Tongue (tissue), 2 donors: ENCODE measurements around the gene CHL1. TPM values are rescaled to one million over a fixed set of nuclear protein-coding genes. Genes with fewer than 3 reads are reported as not detected.
A peak's percentile ranks its signal among the peaks of the same experiment; 100 is the strongest.

Source experiments
- DNase-seq: peaks from one replicate; pipeline ENCODE4 v3.0.0-alpha.2; 2015
- total RNA-seq: library from RNA; depleted of rRNA; stranded (reverse); fragments of >200 nt; gene quantifications from one replicate; pipeline ENCODE4 v1.2.3, GENCODE V29; 2014

The CHL1 gene
- total RNA-seq, 1 donor from 2014 or later, result 69.0 TPM

DNA sequence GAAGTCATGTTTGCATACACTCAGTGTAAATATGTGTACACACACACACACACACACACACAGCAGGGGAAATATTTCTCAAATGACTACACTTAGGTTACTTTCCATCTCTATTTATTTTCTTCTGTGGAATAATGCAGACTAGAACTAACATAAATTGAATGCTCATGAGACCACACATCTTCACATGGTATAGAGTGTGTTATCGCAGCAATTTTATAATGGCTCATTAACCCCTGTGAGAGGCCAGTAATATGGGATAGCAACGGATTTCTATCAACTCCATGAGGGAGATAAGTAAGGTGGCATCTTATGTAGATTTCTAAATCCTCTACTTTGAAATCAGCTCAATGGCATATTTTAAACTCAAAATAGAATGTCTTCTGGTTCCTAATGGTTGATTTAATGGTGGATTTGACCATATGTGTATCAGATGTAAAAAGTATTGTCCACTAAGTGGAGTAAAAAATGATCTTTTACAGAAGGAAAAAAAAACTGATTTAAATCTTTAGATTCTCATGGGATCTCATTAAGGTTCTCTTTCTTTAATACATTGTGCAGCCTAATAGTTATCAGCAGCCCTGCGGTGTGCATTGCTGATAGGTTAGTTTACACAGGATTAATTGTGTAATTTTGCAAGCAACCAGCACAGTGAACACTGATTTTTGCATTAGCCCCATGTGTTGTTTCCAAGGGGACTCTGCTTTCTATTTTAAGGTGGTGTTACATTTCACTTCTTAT, 32.0 kb downstream of the CHL1 start:
- no peak for DNase-seq

- no peak for DNase-seq
Observed at GRCh38 chr3:229183-229661, 32.7 kb downstream of the CHL1 start.

DNA sequence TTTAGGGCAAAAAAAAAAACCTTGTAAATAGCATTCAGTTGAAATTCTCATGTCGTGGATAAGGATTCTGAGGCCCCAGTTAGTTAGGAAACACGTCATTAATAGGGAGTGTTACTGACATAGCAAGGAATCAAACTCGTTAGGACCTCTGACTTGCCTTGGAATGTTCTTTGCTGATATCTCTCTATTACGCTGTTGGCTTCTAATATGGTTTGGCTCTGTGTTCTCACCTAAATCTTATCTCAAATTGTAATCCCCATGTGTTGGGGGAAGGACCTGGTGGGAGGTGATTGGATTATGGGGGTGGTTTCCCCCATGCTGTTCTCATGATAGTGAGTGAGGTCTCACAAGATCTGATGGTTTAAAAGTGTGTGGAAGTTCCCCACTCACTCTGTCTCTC, 40.3 kb downstream of the CHL1 start:
- no peak for DNase-seq

GRCh38 chr3:242602-243355, 46.2 kb downstream of the CHL1 start:
- no peak for DNase-seq

- DNase-seq, result peak; percentile 65
Observed at GRCh38 chr3:243356-243725, 46.8 kb downstream of the CHL1 start.

DNA sequence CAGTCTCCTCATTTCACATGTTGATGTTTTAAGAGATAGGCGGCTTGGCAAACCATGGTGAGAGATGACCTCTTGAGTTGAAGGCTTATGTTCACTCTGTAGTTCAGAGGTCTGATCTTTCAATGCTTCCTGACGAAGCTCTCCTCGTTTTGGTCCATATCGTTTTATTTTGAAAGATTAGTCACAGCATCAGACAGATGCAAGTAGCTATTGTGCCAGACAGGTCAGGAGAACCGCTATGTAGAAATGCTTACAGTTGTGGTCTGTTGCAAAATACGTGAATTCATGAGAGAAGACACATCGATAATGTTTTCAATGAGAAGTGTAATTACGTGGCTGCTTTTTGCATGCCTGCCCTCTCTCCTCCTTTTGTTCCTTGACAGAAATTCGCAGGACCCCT, 47.5 kb downstream of the CHL1 start:
- DNase-seq, result no peak

- DNase-seq, result no peak
Observed at GRCh38 chr3:247916-248315, 51.4 kb downstream of the CHL1 start.

GRCh38 chr3:248864-249520, 52.4 kb downstream of the CHL1 start:
- peak; percentile 10 for DNase-seq

DNA sequence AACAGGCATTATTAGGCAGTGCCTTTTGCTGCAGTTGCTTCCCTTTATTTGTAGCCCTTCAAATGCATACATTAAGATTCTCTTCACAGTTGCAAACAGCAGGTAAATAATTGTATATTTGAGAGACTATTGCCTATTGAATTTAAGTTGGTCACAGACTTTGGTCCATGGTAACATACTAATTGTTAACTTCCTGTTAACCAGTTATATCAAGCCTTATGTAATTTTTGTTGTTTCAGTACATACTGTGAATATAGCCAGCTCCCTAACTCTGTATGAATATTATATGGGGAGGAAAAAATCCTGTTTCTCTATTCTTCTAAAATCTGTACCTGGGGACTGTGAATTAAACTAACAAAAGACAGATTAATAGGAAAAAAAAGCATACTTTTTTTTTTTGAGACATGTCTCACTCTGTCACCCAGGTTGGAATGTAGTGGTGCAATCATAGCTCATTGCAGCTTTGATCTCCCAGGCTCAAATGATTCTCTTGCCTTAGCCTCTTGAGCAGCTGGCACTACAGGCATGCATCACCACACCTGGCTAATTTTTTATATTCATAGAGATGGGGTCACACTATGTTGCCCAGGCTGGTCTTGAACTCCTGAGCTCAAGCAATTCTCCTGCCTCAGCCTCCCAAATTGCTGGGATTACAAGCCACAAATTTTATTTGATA, 53.2 kb downstream of the CHL1 start:
- DNase-seq, result no peak

DNA sequence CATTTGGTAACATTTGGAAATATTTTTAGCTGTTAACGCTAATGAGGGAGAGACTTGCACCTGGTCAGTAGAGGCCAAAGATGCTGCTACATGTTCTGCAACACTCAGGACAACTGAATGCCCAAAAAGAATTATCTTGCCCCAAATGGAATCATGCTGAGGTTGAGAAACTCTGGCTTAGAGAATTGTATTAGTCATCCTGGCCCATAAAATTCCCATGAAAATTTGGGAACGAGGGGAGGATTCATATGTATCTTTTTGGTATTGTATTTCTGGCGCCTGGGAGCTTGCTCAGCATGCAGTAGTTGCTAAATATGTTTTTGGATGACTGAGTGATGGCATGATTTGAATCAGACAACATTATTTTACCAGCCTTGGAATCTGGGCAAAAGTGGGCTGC, 59.9 kb downstream of the CHL1 start:
- no peak for DNase-seq

DNA sequence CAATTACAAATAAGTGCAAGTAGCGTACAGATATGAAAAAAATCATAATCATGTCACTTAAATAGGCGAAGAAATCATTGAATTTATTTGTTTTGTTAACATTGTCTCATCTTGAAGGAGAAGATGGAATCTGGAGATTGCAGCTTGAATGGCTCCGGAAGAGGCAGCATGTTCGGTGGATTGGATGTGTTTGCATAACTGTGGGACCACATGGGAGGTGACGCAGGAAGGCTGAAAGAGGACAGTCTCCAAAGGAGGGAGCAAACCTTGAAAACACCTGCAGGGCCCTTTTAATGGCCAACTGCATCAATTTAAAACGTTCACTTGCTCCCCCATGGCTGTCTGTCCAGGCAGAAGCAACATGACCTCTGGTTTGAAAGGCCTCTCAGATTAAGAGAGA, 61.3 kb downstream of the CHL1 start:
- DNase-seq, result no peak

DNA sequence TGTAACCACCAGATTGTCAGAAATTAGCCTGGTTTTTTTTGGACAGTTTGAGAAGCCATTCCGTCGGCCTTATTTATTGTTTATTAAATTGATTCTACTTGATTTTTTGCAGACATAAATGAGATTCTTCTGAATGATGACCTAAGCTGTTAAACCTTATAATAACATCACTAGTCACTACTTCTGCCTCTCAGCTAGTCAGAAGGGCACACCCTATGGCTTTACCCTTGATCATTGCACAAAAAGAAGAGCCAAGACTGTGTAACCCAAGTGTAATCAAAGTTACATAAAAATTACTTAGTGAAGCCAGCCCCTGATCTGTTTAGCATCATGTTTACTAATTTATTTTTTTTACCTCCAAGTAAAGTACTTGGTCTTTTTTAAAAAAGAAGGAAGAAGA, 64.3 kb downstream of the CHL1 start:
- DNase-seq, result no peak

DNA sequence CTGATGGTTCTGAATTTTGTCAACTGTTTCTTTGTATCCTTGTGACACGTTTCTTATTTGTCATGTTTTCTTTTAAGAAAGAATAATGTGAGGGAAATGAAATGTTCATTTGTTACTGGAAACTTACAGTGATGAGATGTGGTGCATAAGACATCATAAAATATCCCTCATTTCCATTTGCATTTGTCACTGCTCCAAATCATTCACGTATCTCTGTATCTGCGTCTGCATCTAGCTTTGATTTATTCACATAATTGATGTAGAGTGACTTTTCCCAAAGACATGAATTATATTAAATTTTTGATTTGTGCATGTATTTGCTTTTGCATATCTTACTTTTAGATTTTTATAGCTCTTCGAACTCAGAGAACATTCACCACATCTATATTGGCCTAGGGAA, 66.8 kb downstream of the CHL1 start:
- DNase-seq, result no peak

DNA sequence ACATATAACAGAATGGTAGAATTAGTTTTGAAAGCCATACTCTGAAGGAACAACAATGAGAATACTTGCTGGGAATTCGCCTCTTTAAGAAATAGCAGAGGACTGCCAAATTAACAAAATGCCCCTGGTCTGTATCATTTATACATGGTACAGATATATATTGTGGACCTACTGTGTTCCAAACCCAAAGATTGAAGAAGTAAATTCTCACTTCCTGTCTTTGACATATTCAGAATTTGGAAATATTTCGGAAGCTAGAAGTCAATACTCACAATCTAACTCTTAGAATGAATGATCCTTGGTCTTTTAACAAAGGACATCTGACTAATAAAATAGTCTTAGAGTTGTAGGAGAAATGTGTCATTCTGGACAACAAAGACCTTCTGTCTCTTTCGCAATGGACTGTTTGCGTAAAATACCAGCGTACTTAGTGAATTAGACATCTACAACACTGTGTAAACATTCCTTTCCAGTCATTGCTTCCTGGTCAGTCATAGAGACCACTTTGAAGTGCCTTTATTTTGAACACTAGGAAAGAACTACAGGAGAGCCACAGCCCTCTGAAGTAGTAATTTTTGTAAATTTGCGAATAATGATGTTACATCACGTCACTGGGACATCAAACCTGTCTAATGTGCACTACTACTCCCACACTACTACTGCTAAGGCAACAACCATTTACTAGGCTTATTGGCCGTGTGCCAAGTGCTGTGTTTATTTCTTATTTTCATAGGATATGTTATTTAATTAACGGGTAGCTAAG, 68.0 kb downstream of the CHL1 start:
- DNase-seq, result no peak

GRCh38 chr3:267101-267500, 70.5 kb downstream of the CHL1 start:
- no peak for DNase-seq

- DNase-seq, result no peak
Observed at GRCh38 chr3:270688-271087, 74.1 kb downstream of the CHL1 start.

GRCh38 chr3:274927-275326, 78.4 kb downstream of the CHL1 start:
- no peak for DNase-seq

- DNase-seq, result no peak
Observed at GRCh38 chr3:277873-278272, 81.3 kb downstream of the CHL1 start.

DNA sequence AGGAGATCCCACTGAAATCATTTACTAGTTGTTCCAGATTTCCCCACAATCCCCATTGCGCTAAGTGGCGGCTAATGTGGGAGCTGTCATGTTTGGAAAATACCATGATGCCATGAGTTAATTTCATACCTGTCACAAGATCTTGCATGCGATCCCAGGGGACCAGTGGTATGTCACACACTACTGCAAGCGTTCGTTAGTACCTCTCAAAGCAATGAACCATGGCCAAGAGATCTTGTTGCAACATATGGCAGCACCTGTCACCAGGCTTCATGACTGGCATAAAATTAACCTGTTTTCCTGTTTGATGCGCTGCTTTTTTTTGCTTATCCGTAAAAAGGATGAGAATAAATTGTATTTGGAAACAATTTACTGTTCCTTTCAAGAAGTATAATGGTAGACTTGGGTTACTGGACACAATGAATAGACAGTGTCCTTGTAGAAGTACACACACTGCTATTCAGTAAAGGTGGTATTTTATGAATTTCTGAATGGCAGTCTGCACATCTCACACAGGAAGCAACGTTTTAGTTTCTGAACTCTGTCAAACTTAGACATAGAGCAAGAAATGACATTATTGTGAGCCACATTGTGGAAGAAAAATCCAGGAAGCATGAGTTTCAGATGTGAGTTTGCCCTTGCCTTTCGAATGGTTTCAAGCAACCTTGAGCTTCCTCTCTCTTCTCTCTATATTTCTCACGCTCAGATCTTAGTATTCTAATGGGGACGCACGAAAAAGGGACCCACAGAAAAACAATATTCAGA, 81.9 kb downstream of the CHL1 start:
- peak; percentile 66 for DNase-seq

- DNase-seq, result no peak
Observed at GRCh38 chr3:279325-279724, 82.8 kb downstream of the CHL1 start.

DNA sequence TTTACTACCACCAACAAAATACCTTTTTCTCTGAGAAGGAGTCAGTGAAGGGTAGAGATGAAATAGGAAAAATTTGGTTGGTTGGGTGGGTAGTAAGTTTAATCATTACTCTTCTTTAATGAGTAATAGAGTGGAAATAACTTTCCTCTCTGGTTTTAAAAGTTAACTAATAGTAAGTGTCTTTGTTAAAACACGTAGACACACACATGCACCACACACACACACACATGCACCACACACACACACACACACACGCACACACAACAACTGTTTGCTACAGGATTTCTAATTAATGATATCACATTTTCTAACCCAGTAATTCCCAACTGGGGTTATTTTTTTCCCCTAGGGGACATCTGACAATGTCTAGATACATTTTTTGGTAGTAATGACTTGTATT, 84.1 kb downstream of the CHL1 start:
- no peak for DNase-seq
